Measurements from ENCODE around the gene CENPT. TPM values are rescaled to one million over a fixed set of nuclear protein-coding genes. Genes with fewer than 3 reads are reported as not detected.

CENPT gene
- total and polyA plus RNA-seq, 2 of the 13 experiments (the other 11 are each of a cell fraction or from before 2014, with no cell fraction given), result 40.9 to 43.3 TPM

DNA sequence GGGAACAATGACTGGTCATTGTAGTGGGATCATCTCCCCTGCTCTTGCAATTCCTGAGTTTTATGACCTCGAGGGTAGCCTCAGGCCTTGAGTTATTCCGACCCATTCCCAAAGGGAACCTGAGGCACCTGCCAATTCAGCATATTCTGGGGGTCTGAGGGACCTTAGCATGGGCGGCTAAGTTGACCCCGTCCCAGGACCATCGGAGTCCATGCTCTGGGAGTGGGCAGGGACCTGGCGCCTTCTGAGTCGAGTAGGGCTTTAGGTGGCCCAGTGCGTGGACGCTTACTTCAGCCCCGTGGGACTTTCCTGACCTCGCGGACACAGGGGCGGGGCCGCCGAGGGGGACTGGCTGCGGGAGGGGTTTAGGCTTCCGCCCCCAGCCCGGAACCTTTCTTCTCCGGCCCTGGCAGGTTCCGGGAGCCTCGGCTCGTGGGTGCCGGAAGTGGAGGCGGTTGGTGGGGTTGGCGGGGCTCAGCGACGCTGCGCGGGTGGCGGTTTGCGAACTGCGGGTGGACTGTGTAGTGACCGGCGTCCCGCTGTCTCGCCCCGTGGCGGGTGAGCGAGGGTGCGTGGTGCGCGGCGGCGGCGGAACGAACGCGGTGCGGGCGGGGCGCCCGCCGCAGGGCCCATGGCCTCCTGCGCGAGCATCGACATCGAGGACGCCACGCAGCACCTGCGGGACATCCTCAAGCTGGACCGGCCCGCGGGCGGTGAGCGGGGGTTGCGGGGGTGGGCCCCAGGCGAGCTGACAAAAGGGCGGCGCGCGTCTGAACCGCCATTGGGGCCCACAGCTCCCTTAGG, 25.3 kb upstream of the CENPT start, which contains the start of gene EDC4 (continued):
- no peak for TF ChIP-seq FOXJ3 (CRISPR knock-in tag; IDR thresholded peaks at IDR 0.05; ENCODE audit: borderline replicate concordance)
- TF ChIP-seq, protein P1, sequence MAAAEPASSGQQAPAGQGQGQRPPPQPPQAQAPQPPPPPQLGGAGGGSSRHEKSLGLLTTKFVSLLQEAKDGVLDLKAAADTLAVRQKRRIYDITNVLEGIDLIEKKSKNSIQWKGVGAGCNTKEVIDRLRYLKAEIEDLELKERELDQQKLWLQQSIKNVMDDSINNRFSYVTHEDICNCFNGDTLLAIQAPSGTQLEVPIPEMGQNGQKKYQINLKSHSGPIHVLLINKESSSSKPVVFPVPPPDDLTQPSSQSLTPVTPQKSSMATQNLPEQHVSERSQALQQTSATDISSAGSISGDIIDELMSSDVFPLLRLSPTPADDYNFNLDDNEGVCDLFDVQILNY (CRISPR knock-in tag; conservative IDR thresholded peaks at IDR 0.05), result 0 out of 2 replicates have a peak, but pooled peaks have one; percentile 33
- no peak for TF ChIP-seq ZZZ3 (CRISPR knock-in tag; IDR thresholded peaks at IDR 0.05; ENCODE audit: borderline replicate concordance)
- no peak for TF ChIP-seq SMARCC2 (IDR thresholded peaks at IDR 0.05)
- TF ChIP-seq RXRA (CRISPR knock-in tag; IDR thresholded peaks at IDR 0.05), result peak; percentile 71; the same call in 1 of the 2 replicates
- no peak for TF ChIP-seq CENPT (CRISPR knock-in tag; IDR thresholded peaks at IDR 0.05; ENCODE audit: low read depth)
- no peak; the same call in 1 of the 2 replicates for TF ChIP-seq XBP1 (CRISPR knock-in tag; IDR thresholded peaks at IDR 0.05)
- peak; percentile 20; the same call in 1 of the 2 replicates for TF ChIP-seq ZNF230 (CRISPR knock-in tag; IDR thresholded peaks at IDR 0.05)
- no peak; the same call in 1 of the 2 replicates for TF ChIP-seq ZNF510 (CRISPR knock-in tag; IDR thresholded peaks at IDR 0.05; ENCODE audit: low read depth)
- peak; percentile 86 for TF ChIP-seq U2AF1 (optimal IDR thresholded peaks at IDR 0.05; ENCODE audit: low read depth, low read length)
- peak; percentile 95; the same call in 1 of the 2 replicates for TF ChIP-seq KAT7 (CRISPR knock-in tag; IDR thresholded peaks at IDR 0.05; ENCODE audit: borderline replicate concordance)
- peak; percentile 98 for TF ChIP-seq EED (CRISPR knock-in tag; IDR thresholded peaks at IDR 0.05)
- TF ChIP-seq TBX2 (CRISPR knock-in tag; IDR thresholded peaks at IDR 0.05; ENCODE audit: borderline replicate concordance), result peak; percentile 94
- TF ChIP-seq, protein P2, sequence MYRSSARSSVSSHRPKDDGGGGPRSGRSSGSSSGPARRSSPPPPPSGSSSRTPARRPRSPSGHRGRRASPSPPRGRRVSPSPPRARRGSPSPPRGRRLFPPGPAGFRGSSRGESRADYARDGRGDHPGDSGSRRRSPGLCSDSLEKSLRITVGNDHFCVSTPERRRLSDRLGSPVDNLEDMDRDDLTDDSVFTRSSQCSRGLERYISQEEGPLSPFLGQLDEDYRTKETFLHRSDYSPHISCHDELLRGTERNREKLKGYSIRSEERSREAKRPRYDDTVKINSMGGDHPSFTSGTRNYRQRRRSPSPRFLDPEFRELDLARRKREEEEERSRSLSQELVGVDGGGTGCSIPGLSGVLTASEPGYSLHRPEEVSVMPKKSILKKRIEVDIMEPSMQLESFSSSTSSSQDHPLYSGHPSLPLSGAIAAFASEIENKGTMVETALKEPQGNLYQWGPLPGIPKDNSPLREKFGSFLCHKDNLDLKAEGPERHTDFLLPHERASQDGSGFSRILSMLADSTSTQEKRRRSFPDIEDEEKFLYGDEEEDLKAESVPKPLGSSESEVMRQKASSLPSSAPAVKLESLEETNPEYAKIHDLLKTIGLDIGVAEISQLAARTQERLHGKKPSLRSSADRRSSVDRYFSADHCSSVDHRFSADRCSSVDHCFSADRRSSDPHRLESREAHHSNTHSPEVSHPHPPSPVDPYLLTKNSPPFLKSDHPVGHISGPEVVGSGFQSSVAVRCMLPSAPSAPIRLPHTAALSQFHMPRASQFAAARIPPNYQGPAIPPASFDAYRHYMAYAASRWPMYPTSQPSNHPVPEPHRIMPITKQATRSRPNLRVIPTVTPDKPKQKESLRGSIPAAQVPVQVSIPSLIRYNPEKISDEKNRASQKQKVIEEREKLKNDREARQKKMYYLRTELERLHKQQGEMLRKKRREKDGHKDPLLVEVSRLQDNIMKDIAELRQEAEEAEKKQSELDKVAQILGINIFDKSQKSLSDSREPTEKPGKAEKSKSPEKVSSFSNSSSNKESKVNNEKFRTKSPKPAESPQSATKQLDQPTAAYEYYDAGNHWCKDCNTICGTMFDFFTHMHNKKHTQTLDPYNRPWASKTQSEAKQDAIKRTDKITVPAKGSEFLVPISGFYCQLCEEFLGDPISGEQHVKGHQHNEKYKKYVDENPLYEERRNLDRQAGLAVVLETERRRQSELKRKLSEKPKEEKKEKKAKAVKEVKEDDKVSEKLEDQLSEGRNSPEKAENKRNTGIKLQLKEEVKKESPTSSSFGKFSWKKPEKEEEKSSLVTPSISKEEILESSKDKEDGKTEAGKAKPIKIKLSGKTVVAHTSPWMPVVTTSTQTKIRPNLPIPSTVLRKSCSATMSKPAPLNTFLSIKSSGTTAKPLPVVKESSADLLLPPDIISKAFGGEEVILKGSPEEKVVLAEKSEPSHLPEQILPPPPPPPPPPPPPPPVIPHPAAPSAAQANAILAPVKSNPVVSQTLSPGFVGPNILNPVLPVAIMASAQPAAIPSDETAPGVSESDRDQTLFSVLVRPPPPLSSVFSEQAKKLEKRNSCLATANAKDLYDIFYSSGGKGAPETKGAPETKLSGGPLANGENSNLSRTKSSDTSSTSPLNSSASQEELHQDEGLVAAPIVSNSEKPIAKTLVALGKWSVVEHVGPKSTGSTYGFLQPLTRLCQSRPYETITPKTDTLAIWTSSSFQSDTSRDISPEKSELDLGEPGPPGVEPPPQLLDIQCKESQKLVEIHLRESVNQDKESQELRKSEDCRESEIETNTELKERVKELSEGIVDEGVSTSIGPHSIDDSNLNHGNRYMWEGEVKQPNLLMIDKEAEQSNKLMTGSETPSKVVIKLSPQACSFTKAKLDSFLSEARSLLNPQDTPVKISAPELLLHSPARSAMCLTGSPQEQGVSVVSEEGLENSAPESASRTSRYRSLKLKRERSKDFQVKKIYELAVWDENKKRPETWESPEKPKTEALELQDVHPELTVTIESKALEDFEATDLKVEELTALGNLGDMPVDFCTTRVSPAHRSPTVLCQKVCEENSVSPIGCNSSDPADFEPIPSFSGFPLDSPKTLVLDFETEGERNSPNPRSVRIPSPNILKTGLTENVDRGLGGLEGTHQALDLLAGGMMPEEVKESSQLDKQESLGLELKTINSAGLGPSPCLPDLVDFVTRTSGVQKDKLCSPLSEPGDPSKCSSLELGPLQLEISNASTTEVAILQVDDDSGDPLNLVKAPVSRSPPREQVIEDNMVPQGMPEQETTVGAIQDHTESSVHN (CRISPR knock-in tag; IDR thresholded peaks at IDR 0.05), result peak; percentile 49; the same call in 1 of the 2 replicates
- peak; percentile 94 for TF ChIP-seq ERF (CRISPR knock-in tag; IDR thresholded peaks at IDR 0.05)
- TF ChIP-seq, protein P3, sequence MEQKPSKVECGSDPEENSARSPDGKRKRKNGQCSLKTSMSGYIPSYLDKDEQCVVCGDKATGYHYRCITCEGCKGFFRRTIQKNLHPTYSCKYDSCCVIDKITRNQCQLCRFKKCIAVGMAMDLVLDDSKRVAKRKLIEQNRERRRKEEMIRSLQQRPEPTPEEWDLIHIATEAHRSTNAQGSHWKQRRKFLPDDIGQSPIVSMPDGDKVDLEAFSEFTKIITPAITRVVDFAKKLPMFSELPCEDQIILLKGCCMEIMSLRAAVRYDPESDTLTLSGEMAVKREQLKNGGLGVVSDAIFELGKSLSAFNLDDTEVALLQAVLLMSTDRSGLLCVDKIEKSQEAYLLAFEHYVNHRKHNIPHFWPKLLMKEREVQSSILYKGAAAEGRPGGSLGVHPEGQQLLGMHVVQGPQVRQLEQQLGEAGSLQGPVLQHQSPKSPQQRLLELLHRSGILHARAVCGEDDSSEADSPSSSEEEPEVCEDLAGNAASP (CRISPR knock-in tag; IDR thresholded peaks at IDR 0.05; ENCODE audit: borderline replicate concordance), result peak; percentile 83
- peak; percentile 94 for TF ChIP-seq CCAR2 (optimal IDR thresholded peaks at IDR 0.05; ENCODE audit: low read depth, low read length)
